Suprapubic skin (tissue), 3 donors: ENCODE measurements around the gene VASH2.
"Not testable (repeated sequence)": the region's sequence is repeated elsewhere in the genome, so short reads cannot be mapped to it uniquely, and the experiment has no call there.

ENCODE experiments used
- POLR2A ChIP-seq, 2 donors: fragments of 450-650 bp; IDR thresholded peaks; one replicate each; pipeline ENCODE4 v1.6.1; 2017; ENCODE audit warnings: antibody characterized with exemption in 2 of 2, mild to moderate bottlenecking in 2 of 2, moderate library complexity in 2 of 2
- TF ChIP-seq, protein P1 (sequence below), 2 donors: fragments of 200-600 bp in 1 of 2; fragments of 450-650 bp in 1 of 2; sonication (generic) in 1 of 2; IDR thresholded peaks; one replicate each; pipeline ENCODE4 v1.5.1; 2016 to 2019; ENCODE audit warnings: antibody characterized with exemption in 2 of 2, mild to moderate bottlenecking in 1 of 2, moderate library complexity in 1 of 2

DNA sequence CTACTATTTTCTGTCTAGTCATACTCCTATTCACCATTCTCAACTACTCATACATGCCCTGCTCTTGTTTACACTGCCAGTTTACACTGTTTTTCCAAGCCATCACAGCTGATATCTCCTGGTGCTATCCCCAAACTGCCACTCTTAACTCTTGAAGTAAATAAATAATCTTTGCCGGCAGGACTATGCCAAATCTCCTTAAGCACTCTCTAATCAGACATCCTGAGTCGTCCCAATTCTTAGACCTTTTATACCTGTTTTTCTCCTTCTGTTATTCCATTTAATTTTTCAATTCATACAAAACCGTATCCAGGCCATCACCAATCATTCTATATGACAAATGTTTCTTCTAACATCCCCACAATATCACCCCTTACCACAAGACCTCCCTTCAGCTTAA, 36.7 kb upstream of the VASH2 start:
- TF ChIP-seq, protein P1, sequence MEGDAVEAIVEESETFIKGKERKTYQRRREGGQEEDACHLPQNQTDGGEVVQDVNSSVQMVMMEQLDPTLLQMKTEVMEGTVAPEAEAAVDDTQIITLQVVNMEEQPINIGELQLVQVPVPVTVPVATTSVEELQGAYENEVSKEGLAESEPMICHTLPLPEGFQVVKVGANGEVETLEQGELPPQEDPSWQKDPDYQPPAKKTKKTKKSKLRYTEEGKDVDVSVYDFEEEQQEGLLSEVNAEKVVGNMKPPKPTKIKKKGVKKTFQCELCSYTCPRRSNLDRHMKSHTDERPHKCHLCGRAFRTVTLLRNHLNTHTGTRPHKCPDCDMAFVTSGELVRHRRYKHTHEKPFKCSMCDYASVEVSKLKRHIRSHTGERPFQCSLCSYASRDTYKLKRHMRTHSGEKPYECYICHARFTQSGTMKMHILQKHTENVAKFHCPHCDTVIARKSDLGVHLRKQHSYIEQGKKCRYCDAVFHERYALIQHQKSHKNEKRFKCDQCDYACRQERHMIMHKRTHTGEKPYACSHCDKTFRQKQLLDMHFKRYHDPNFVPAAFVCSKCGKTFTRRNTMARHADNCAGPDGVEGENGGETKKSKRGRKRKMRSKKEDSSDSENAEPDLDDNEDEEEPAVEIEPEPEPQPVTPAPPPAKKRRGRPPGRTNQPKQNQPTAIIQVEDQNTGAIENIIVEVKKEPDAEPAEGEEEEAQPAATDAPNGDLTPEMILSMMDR (IDR thresholded peaks at IDR 0.05): not testable (repeated sequence)
- TF ChIP-seq POLR2A (IDR thresholded peaks at IDR 0.05): not testable (repeated sequence)
